Hepatocyte (in vitro differentiated cells): ENCODE data around the gene ANTXR2. TPM values are rescaled to one million over a fixed set of nuclear protein-coding genes. Genes with fewer than 3 reads are reported as not detected.

Experiments
- DNase-seq: peaks from one replicate; pipeline ENCODE4 v3.0.0-alpha.2; 2016; ENCODE audit warnings: low spot score
- H2AFZ ChIP-seq: fragments of 200-600 bp; sonication (generic); 2 replicates; pipeline ENCODE4 v1.6.0; 2016; ENCODE audit warnings: antibody characterized with exemption, mild to moderate bottlenecking
- H3K27ac ChIP-seq: fragments of 200-600 bp; sonication (generic); 2 replicates; pipeline ENCODE4 v1.5.1; 2016; ENCODE audit warnings: mild to moderate bottlenecking
- H3K27me3 ChIP-seq: fragments of 200-600 bp; sonication (generic); 2 replicates; pipeline ENCODE4 v1.6.1; 2016
- H3K36me3 ChIP-seq: fragments of 200-600 bp; sonication (generic); replicated peaks from 2 replicates; pipeline ENCODE4 v1.5.1; 2016; ENCODE audit warnings: low read depth; ENCODE audit not compliant: insufficient read depth
- H3K4me1 ChIP-seq: fragments of 200-600 bp; sonication (generic); 2 replicates; pipeline ENCODE4 v1.5.1; 2016; ENCODE audit warnings: mild to moderate bottlenecking, moderate library complexity; ENCODE audit not compliant: insufficient read depth
- H3K4me2 ChIP-seq: fragments of 200-600 bp; sonication (generic); 2 replicates; pipeline ENCODE4 v1.6.0; 2016
- H3K4me3 ChIP-seq: fragments of 200-600 bp; sonication (generic); 2 replicates; pipeline ENCODE4 v1.5.1; 2016; ENCODE audit warnings: mild to moderate bottlenecking
- H3K79me2 ChIP-seq: fragments of 200-600 bp; sonication (generic); 2 replicates; pipeline ENCODE4 v1.6.0; 2017; ENCODE audit warnings: mild to moderate bottlenecking
- H3K9me2 ChIP-seq: fragments of 200-600 bp; sonication (generic); replicated peaks from 2 replicates; pipeline ENCODE4 v1.6.0; 2017; ENCODE audit warnings: mild to moderate bottlenecking; ENCODE audit not compliant: insufficient read depth
- H3K9me3 ChIP-seq: fragments of 200-600 bp; sonication (generic); 2 replicates; pipeline ENCODE4 v1.5.1; 2016; ENCODE audit warnings: low read depth, mild to moderate bottlenecking
- H4K20me1 ChIP-seq: fragments of 200-600 bp; sonication (generic); 2 replicates; pipeline ENCODE4 v1.6.0; 2016; ENCODE audit warnings: mild to moderate bottlenecking; ENCODE audit not compliant: insufficient read depth, poor library complexity, severe bottlenecking
- CTCF ChIP-seq: fragments of 200-600 bp; sonication (generic); IDR thresholded peaks from 2 replicates; pipeline ENCODE4 v1.5.1; 2016; ENCODE audit warnings: antibody characterized with exemption, mild to moderate bottlenecking; ENCODE audit not compliant: poor library complexity
- EZH2 ChIP-seq: fragments of 200-600 bp; sonication (generic); IDR thresholded peaks from 2 replicates; pipeline ENCODE4 v1.6.1; 2016; ENCODE audit warnings: antibody characterized with exemption, mild to moderate bottlenecking, borderline replicate concordance
- EZH2phosphoT487 ChIP-seq: fragments of 200-600 bp; sonication (generic); IDR thresholded peaks from one replicate; pipeline ENCODE4 v1.6.1; 2018; ENCODE audit warnings: antibody characterized with exemption, mild to moderate bottlenecking, low read depth, moderate library complexity; ENCODE audit not compliant: unreplicated experiment, severe bottlenecking
- WGBS: methylation state at CpG from one replicate; pipeline ENCODE4 v1.1.6; 2016; ENCODE audit warnings: low lambda C conversion rate; ENCODE audit errors: missing lambda C conversion rate; 5-methylcytosine and 5-hydroxymethylcytosine counted together
- polyA plus RNA-seq: library from polyadenylated mRNA; unstranded; fragments of >200 nt; fragmentation: Nextera tagmentation; extraction: Ambion mirVana; gene quantifications from 2 replicates; pipeline ENCODE4 v1.2.1, GENCODE V29; 2016
- total RNA-seq: library from RNA; depleted of rRNA; stranded (reverse); fragments of >200 nt; gene quantifications from 2 replicates; pipeline ENCODE4 v1.2.3, GENCODE V29; 2014

The ANTXR2 gene
- total and polyA plus RNA-seq, 2 experiments from 2014 or later: 25.2 to 46.5 TPM

- no peak overlapping the region for H3K4me3 ChIP-seq
- H3K9me2 ChIP-seq: no peaks in the 10 kb centered on the region
- H3K9me3 ChIP-seq: no peaks in the 10 kb centered on the region
- H3K4me1 ChIP-seq: no peaks in the 10 kb centered on the region
- H3K27ac ChIP-seq: no peak overlapping the region
- no peak for DNase-seq
- no peaks in the 10 kb centered on the region for H3K36me3 ChIP-seq
- no peaks in the 10 kb centered on the region for H3K79me2 ChIP-seq
- no peak overlapping the region for H2AFZ ChIP-seq
- H3K27me3 ChIP-seq: no peaks in the 10 kb centered on the region
- 94% methylated on average over 15 of the region's 15 CpGs for WGBS
- no peak overlapping the region for H3K4me2 ChIP-seq
- no peaks in the 10 kb centered on the region for H4K20me1 ChIP-seq
- TF ChIP-seq CTCF: no peak
- TF ChIP-seq EZH2phosphoT487: no peak
- TF ChIP-seq EZH2: no peak
Measured at GRCh38 chr4:80079255-80079923, 6.4 kb upstream of the ANTXR2 start.

- 85% methylated on average over 3 of the region's 3 CpGs for WGBS
- H3K27ac ChIP-seq: no peak overlapping the region
Measured at GRCh38 chr4:80078346-80079092, 5.5 kb upstream of the ANTXR2 start.

DNA sequence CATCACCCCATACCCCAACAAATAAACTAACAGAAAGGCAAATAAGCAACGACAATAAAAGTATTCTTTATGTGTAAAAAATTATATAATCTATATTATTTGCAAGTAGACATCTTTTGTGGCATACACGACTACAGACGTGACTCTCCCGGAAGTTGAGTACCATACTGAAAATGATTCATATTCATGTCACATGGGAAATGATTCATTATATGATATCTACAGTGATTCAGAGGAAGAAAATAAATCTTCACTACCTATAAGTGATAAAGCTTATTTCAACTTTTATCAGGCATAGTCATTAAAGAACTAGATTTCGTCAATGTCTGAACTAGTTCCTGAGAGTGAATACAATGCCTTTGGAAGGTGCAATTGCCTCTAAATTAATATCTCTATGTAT is 4.6 kb upstream of the ANTXR2 start:
- Histone ChIP-seq H3K4me2 (no peak overlapping the region), H3K4me1 (peaks cover 7% of the 10 kb centered on the region), H3K9me2 (no peaks in the 10 kb centered on the region), H2AFZ (no peak overlapping the region), H3K36me3 (no peaks in the 10 kb centered on the region), H3K27ac (no peak overlapping the region), H4K20me1 (no peaks in the 10 kb centered on the region), H3K4me3 (no peak overlapping the region), H3K9me3 (no peaks in the 10 kb centered on the region), H3K79me2 (no peaks in the 10 kb centered on the region), H3K27me3 (no peaks in the 10 kb centered on the region)
- TF ChIP-seq EZH2 (no peak), CTCF (no peak), EZH2phosphoT487 (no peak)
- WGBS: 92% methylated on average over 5 of the region's 5 CpGs
- DNase-seq: no peak

More at GRCh38 chr4:80078346-80079092, 5.5 kb upstream of the ANTXR2 start:
- TF ChIP-seq EZH2phosphoT487 (no peak), CTCF (no peak)
- Histone ChIP-seq H3K4me3 (no peak overlapping the region), H3K79me2 (no peaks in the 10 kb centered on the region), H3K4me1 (peaks cover 5% of the 10 kb centered on the region), H3K9me2 (no peaks in the 10 kb centered on the region), H3K27me3 (no peaks in the 10 kb centered on the region), H3K4me2 (no peak overlapping the region), H2AFZ (no peak overlapping the region), H3K9me3 (no peaks in the 10 kb centered on the region), H4K20me1 (no peaks in the 10 kb centered on the region), H3K36me3 (no peaks in the 10 kb centered on the region)
- no peak for DNase-seq
